NCI-H2196 (cell line): Measurements from ENCODE around the gene TEAD1.
A peak's percentile ranks its signal among the peaks of the same experiment; 100 is the strongest.

Experiments
- DNase-seq: peaks from one replicate; lab custom pipeline; 2025; ENCODE audit not compliant: unreplicated experiment; lab: John Stamatoyannopoulos, UW

Gene TEAD1

DNA sequence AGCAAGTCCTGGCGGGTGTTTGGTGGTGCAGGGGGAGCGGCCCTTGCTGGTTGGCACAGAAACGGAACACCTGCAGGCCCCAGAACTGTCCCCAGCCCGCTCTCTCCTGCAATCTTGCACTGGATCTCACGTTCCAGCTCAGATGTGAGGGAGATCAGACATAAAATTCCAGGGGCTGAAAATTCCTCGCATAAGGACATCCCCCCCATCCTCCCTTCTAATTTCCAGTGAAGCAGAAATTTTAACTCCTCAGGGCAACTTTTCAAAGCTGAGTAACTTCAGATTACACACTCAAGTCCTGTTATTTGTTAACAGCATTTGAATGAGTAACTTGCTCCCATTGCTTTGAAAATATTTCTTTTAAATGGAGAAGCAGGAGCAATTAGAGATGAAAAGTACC, 294.6 kb downstream of the TEAD1 start:
- no peak for DNase-seq

DNA sequence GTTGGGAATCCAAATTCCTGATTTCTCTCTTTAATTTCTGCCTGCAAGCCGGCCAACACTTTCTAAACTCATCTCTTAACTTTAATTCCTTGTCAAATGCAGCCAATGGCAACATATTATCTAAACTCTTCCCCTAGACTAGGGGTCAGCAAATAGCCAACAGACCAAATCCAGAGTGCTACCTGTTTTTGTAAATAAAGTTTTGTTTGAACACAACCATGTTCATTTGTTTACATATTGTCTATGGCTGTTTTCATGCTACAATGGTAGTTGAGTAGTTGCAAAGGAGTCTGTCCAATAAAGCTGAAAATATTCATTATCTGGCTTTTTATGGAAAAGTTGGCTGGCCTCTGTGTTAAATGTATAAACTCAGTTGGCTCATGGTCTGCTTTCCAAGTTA, 297.7 kb downstream of the TEAD1 start:
- no peak for DNase-seq

DNA sequence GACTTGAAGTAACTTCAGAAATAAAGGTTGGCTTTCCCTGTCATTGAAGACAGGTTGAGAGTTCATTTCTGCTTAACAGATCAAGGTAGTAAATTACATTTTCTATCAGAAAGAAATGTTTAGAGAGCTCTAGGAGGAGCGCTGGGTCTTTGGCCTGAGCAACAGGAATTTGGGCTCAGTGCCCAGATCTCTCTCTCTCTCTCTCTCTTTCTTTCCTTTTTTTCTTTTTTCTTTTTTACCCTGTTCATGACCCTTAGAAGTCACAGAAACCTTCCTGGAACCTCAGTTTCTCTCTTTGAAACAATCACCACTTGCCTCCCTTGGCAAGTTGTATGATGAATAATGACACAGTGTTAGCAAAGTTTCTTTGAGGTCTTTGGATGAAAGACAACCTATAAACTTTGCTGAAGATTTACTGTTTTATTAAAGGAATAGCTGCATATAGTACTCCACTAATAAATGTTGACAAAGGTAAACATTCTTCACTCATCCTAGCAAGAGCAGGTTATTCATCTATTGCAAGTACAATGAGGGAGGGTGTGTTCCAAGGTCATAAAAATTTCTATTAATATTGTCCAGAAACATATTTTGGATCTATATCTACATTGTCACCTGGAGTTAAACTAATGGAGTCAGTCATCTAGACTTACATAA, 299.4 kb downstream of the TEAD1 start:
- DNase-seq = no peak

DNA sequence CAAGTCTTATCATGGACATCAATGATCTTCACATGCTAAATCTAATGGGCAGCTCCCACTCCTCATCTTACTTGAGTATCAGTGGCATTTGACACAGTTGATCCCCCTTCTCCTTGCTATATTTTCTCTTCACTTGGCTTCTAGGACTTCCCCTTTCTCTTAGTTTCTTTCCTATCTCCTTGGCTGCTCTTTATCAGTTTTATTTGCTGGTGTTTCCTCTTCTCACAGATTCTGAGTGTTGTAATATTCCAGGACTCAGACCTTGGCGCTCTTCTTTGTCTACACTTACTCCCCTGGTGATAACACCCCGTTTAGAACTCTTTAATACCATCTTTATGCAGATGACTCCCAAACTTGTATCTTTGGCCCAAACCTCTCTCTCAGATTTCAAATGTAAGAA, 301.0 kb downstream of the TEAD1 start:
- DNase-seq = no peak

DNA sequence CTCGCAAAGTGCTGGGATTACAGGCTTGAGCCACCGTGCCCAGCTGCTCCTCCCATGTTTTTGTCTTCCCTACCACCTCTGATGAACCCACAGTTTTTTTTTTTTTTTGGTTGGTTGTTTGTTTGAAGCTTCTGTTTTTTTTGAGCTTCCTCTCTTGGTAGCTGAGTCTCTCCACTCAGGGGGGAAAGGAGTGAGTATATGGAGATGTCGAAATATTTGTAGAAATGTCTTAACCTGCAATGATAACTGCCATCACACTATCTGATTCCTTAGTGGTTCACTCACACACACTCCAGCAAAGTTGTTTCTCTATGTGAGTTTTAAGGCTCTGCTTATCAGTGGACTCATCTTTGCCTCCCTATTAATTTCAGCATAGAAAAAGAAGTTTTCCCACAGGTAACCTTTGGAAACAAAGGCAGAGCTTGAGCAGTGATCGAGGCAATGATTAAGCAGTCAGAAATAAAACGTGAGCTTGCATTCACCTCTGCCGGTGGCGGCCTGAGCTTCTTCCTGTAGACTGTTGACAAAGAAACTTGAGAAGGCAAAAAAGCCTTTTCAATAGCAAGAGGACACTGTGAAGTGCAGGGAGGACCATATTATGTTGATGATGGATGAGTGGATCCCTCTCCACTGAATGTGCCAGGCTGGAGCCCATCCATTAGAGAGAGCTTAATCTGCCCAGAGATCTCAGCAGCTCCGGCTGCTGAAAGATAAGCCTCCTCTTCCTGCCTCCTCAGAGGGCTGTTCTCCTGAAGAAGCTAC, 305.9 kb downstream of the TEAD1 start:
- DNase-seq = peak; percentile 89

DNA sequence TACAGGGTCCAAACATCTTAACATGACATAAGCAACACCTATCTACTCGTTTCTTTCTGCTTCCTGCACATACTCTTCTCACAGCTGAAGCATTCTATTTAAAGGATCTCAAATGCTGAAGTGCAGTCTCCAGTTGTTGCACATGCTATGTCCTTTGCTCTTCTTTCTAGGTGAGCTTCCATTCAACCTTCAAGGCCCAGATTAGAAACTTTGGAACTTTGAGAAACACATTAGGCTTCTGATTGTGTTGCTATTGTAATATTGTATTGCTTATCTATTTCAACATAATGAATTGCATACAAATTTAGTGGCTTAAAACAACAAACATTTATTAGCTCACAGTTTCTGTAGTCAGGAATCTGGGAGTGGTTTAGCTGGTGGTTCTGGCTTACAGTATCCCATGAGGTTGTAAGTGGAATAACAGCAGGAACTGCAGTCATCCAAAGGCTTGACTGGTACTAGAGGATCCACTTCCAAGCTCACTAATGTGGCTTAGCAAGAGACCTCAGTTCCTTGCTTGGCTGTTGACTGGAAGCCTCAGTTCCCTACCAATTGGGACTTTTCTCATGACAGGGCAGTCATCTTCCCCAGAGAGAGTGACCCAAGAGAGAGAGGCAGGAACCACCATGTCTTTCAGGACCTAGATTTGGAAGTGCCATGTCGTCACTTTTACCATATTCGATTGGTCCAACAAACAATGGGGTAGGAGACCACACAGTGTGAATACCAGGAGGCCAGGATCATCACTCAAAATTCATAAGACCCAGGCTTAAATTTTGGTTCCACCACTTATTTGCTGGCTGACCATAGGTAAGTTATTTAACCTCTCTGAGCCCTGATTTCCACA, 307.7 kb downstream of the TEAD1 start:
- no peak for DNase-seq

DNA sequence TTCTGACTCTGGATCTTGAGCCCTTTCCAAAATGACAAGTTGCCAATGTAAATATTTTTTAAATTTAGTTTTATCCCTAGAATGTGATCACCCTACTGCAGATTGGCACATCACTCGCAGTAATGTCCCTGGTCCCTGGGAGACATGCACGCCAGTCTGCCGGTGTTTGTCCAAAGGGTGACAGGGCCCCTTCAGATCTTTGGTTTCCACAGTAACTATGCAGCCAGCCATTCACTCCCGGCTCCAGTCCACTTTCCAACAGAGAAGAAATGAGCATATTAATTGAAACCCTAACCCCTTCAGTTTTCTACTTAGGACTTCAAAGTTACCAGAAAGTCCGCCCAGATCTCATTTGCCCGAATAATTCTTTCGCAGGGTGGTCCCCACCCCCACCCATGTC, 309.1 kb downstream of the TEAD1 start:
- DNase-seq = no peak

DNA sequence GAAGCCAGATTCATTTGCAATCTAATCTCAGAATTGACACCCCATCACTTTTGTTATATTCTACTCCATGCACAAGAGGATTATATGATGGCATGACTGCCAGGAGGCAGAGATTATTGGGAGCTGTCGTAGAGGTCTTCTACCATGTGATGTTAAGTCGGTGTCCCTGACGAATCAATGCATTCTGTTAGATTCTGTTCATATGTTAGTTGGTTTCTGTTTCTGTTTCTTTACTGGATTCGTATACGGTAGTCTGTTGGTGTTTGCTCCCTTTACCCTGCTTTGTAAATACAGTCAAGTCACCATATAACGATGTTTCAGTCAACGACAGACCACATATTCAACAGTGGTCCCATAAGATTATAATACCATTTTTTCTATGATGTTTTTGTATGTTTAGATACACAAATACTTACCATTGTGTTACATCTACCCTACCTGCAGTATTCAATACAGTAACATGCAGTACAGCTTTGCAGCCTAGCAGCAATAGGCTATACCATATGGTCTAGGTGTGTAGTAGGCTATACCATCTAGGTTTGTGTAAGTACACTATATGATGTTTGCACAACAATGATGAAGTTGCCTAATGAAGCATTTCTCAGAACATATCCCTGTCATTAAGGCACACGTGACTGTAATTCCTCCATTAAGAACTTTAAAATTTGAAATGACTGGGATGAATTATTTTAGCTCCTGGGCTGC, 312.1 kb downstream of the TEAD1 start:
- DNase-seq = no peak

DNA sequence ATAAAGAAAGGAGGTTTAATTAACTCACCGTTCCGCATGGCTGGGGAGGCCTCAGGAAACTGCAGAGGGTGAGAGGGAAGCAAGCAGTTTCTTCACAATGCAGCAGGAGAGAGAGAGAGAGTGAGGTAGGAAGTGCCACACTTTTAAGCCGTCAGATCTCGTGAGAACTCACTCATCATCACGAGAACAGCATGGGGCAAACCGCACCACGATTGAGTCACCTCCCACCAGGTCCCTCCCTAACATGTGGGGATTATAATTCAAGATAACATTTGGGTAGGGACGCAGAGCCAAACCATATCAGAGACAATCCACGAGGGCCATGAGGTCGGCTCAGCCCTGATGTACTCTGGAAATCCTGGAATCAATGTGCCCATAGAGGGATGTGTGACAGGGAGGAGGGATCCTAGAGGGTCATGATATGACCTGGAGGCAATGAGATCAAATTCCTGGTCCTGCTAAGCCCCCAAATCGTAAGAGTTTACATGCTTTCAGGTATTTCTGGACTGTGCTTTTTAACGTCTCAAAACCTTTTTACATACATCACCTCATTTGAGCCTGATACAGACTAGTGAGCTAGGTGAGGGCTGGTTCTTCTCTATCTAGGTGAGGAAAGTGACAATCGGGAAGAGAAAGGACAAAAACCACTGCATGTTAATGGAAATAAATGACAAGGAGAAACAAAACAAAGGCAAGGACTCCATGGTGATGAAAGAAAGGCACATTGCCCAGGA, 315.4 kb downstream of the TEAD1 start:
- DNase-seq = no peak

DNA sequence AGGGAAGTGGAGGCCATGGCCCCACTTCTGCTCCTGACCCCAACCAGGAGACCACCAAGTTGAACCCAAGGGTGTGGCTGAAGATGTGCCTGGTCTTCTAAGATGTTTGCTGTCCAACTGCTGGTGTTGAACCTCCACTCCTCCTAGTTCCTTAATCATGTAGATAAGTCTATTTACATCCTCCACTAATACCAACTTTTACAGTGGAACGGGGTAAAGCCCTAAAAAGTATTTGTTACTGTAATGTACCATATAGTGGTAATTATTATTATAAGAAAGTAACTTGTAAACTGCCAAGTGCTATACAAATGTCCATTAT, 315.9 kb downstream of the TEAD1 start:
- no peak for DNase-seq

DNA sequence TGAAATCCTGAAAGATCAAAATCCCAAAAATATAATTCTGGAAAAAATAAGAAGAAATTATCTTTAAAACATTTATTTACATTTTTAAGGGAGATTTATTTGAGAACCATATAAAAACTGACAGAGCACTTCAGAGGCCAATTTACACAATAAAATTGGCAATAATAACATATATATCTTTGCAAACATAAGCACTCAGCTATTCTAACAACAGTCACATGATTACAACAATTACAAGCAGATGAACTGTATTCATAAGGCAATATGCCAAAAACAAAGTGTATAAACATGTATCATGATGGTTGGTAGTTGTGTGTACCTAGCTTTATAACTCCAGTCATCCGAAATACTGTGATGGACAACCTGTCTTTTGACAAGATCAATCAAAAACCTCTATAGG, 317.2 kb downstream of the TEAD1 start:
- no peak for DNase-seq

DNA sequence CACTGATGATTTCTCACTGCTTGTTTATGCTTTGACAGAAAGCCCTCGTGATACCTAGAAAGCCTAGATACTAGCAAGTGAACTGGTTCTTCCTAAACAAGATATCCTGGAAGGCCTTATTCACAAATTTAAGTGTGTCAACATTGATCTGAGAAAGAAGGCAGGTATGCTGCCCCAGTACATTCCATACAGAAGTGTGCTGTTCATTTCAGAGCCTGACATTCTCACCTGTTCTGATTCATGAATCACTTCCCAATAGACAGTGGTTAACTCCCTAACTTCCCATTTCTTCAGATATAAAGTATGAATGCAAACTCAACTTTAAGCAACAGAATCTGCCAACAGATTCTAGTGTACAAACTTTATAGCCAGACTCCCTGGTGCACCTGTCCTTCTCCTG, 319.4 kb downstream of the TEAD1 start:
- DNase-seq = no peak
